GM21526 (cell line): ENCODE results near the gene RERG.
A peak's percentile ranks its signal among the peaks of the same experiment; 100 is the strongest.
"Not testable (repeated sequence)": the region's sequence is repeated elsewhere in the genome, so short reads cannot be mapped to it uniquely, and the experiment has no call there.

ENCODE experiments used
- ATAC-seq: cut with Tn5 transposase; IDR thresholded peaks from one replicate; pipeline ENCODE4 v1.9.1; 2021; ENCODE audit warnings: moderate library complexity; ENCODE audit not compliant: unreplicated experiment, low FRiP score

The RERG gene, protein sequence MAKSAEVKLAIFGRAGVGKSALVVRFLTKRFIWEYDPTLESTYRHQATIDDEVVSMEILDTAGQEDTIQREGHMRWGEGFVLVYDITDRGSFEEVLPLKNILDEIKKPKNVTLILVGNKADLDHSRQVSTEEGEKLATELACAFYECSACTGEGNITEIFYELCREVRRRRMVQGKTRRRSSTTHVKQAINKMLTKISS

DNA sequence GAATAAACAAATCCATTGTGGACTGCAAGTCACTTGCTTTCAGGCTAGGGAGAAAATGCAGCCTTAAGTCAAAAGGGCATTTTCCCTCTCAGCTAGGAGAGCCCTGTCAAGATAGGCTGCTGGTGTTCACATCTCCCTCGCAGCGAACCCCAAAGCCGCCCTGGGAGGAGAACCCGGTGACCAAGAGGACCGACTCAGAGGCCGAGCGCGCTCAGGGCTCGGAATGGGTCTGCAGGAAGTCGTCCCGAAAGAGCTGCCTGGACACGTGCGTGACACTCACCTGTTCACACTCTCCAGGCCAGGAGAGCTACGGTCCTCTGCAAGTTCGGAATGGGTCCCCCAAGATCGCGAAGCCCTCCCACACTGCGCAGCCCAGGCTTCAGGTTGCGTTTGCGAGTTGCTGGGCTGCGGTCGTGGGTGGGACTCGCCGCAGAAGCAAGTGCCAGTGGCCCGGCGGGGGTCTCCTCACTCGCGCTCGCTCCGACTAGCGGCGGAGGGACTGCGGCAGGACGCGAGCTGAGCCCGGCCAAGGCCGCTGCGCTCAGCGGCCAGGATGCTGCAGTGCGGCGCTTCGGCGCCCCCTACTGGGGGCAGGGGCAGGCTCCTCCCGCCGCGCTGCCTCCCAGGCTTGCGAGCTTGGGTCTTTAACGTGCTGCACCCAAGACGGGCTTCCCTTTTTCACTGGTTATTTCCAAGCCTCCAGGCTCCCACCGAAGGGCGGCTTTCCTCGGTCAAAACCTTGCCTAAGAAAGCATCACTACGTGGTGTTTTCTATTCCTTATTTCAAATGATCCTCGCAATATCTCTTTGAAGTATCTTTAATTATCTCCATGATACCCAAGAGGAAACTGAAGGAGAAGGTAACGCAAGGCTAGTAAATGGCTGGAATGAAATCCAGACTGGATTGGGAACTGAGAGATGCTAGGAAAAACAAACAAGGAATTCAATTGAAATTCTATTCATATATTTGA lies at the start of gene RERG:
Gene RERG (minus strand): TSS at position 503 of the 971 bp plus-strand sequence. CDS start 3,928 bp downstream, outside the sequence.
- peak; percentile 98 for ATAC-seq

DNA sequence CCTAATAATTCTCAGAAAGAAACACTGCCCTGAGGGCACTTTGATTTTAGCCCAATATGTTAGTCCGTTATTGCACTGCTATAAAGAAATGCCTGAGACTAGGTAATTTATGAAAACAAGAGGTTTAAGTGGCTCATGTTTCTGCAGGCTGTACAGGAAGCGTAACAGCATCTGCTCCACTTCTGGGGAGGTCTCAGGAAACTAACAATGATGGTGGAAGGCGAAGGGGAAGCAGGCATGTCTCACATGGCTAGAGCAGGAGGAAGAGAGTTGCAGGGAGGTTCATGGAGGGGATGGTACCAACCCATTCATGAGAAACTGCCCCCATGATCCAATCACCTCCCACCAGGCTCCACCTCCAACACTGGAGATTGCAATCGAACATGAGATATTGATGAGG lies 49.4 kb upstream of the RERG start:
- no peak for ATAC-seq

DNA sequence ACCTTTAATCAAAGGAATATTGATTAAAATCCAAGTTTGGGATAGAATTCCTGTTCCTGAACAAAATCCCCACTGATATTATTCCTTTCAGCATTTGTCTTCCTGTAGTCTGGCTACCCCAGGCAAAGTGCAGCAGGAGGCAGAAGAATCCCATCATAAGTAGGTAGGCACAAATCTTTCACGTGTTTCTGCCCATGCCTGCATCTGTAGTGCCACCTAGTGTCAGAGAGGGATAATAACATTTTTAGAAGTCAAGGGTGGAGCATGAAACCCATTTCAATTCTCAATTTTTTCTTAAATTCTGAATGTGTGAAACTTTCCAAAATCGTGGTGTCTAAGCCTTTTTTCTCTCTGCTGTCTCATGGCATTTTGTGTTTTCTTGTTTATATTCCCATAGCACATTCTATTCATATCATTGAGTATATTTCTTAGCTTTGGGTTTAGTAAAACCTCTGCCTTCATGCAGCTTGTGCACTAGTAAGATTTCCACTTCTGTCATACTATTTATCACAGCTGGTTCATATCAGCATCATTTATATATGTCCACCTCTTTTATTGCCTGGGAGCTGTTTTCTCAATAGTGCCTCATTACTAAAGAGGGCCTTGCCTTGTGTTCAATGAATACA lies 47.8 kb upstream of the RERG start:
- ATAC-seq = peak; percentile 82

DNA sequence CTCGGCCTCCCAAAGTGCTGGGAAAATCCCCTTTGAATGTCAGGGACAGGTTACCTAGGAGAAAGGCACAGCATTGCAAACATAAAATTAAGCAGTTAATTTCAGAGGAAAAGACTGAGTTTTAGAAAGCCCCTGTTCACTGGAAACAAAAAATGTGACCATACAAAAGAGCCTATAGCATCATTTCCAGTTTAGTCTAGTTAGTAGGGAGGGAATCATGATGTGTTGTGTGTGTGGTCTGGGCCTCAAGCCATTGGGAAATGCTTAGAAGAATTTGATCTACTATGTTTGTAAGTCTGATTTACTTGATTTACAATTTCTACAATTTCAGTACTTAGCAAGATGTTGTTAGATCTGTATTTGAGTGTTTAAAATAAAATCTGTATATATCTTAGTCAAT lies 47.1 kb upstream of the RERG start:
- no peak for ATAC-seq

DNA sequence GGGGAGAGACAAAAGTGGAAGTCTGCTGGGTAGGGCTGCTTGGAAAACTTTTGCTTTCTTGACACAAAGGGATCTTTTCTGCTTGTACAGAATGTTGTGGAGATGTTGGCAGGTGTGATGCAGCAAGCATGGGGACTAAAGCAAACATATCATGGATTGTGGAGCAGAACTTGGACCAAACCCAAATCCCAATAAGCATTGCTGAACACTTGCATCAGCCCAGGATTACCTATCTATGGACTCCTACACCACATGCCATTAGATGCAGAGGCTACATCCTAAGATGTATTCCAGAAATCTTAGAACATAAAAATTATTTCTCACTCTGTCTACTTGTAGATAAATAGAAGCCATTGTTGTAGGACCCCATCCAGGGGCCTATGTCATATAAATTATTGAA lies 44.7 kb upstream of the RERG start:
- no peak for ATAC-seq

DNA sequence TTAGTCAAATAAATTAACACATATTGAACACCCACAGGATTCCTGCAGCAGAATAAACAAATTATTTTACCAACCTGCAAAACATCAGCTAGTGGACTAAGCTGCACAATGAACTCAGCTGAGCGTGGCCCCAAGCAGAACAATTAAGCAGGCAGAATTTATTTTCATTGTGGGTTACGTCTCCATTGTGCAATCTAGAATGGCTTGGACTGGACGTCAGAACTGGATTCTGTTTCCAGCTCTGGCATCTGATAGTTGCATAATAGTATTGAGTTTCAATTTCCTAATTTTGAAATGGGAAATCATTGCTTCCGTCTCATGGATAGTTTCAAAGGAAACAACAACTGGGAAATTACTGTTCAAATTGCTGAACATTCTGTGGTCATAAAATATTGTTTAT lies 35.5 kb upstream of the RERG start:
- no peak for ATAC-seq

DNA sequence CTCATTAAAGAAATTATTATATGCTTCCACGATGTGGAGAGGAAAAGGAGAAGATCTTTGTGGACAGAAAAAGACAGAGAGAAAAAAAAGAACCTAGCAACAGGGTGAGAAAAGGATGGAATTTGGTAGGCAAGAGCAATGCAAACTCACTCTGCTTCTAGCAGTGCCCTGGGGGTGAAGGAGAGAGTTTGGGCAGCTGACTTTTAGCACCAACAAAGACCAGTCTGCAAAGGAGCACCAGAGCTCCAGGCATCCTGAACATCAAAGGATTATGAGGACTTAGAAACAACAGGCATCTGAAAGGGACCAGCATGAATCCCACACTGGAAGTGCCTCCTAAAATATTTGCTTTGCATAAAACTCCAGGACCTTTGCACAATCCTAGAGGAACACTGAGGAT lies 32.8 kb upstream of the RERG start:
- ATAC-seq = no peak

DNA sequence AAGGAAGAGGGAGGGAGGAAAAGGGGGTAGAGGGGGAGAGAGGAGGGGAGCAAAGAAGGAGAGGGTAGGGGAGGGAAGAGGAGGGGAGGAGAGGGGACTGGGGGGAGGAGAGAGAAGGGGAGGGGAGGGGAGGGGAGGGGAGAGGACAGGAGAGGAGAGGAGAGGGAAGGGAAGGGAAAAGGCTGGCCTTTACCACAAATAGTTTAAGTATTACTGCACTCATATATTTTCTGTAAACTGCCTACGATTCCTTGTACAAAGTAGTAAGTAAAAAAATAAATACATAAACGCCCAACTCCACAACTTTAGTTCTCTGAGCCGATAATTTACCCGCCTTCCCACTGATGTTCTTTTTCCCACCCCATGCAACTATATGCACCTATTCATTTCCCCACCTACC lies 23.7 kb upstream of the RERG start:
- no peak for ATAC-seq

DNA sequence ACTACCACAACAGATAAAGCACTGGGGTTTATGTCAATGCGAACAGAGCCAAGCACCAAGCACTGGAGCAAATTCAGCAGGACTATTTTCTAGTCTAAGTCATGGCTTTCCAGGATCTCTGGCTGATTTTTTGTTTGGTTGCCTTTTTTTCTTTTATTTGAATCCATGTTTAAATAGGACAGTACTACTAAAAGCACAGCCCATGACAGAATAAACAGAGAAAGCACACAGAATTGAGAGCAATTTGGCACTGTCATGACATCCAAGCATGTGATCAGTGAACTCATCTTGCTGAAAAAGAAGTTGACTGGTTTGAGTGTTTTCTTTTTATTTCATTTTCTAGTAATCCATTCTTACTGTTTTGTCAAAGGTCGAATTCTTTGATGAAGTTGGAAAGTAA lies 23.1 kb upstream of the RERG start:
- no peak for ATAC-seq

DNA sequence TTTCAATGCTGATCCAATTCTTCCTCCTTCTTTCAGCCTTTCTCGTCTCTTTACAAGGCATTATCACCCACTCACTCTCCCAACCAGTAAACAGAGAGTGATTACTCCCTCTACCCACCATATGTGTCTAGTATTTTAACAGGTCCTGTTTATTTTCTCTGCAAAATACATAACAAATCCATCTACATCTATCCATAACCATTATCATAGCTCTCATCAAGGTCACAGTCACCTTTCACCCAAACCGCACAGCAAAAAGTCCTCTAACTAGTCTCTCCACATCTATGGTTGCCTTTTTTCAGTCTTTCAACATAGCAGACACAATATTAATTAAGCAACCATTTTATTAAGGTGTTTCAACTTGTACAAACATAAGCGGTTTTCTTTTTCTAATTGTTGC lies 21.9 kb upstream of the RERG start:
- ATAC-seq = no peak

DNA sequence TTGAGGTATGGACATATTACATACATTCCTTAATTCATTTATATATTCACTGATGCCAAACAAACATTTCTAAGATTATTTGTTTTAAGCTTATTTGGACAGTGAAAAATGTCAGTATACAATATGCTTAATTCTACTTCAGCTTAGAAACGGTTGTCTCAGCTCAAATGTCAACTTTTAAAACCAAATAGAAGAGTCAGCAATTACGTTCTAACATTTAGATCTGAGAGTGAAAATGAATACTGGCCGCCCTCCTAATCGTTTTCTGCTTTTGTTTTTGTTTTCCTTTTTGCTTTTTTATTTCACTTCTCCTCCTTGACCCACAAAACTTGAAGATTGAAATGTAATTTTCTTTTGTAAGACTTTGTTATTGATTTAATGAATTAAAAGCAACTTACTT lies 19.7 kb upstream of the RERG start:
- no peak for ATAC-seq

DNA sequence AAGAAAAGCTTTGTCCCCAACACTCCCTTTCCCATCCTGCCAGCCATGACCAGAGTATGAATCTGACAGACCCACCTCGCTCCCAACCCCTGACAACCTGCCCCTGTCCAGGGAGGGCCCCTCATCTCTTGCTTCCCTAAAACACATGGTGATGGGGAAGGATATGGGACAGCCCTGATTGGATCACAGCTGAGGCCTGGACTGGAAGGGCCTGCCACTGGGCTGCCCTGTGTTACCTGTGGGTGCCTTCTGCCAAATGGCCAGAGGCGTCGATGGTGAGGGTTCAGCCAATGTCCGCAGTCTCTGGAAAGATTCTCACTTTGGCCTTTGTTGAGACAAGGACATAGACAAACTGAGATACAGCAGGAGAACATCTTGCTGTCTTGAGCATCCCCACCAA lies 13.3 kb upstream of the RERG start:
- ATAC-seq = no peak

DNA sequence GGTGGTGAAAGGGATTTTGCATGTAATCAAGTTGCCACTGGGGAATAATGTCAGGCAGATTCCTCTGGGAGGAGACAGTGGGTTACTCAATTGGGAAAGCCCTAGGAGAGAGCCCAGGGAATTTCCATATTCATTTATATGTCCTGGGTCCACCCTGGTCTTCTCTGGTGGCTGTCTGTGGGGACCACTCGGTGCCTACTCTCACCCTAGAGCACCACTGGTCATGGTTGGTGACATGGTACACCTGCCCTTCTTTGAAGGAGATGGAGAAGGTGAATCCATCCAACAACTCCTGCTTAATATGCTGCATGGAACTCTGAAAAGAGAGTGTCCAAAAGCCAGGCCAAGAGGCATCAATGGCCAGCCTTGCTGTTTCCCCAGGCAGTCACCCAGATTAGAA lies 12.8 kb upstream of the RERG start:
- ATAC-seq = no peak

DNA sequence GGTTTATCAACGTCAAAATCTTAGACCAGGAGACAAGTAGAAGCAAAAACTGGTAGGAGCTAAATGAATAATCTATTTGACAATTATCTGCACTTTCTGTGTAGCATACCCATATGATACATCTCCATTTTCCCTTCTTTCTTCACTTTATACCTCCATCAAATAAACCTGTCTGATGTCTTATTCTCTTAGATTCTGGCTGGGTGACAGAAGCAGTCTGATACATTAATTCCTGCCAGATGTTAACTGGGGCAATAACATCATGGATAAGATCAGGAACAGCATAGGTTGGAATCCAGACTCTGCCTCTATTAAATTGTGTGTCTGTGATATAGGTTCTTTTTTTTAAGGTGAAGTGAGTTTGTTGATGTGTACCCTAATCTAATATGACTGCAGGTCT lies 11.7 kb upstream of the RERG start:
- ATAC-seq = no peak

DNA sequence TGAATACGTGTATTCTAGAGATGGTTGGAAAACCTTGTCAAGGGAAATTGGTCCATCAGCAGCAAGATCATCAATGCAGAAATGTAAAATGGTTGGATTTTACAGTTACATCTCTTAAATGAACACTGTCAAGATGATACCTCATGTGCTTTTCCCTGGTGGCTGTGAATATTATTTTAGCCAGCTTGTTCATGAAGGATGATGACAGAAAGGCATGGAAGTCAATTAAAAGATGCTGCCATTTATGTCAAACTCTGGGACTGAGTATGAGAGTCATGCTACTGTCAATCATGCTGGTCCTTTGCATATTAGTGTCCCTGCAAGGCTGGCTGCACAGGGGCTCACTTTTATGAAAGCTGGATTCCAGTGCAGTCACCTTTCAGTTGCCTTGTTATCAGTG lies 10.3 kb upstream of the RERG start:
- ATAC-seq = no peak

DNA sequence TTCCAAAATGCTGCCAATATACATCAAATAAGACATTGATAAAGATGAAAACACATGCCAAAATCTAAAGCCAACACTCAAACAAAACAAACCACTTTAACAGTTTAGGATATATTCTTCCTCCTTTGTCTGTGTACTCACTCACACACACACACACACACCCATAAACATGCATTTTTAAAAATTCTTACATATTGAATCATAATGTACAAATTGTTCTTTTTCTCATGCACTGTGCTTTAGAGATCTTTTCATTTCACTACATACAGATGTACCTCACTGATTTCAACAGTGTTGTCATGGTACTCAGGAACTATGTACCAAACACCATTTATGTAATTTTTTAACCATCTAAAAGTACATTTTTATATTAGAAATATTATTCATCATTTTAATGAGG lies 9.5 kb upstream of the RERG start:
- ATAC-seq = no peak

DNA sequence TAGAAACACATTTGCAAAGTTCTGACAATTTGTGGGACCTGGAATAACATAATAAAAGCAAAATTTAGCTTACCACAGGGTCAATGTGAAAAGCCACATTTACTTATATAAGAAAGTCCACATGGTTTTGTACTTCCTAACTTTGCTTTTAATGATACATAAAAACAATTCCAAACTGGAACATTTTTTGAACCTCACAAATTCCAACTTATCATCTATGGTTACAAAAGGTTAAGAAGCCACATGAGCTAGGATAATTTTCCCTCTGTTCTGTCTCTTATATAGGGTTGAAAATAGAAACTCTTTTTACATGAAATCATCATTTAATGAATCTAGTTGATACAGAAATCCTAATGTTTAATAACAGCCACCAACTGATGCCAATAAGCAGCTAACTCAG lies 8.9 kb upstream of the RERG start:
- no peak for ATAC-seq

DNA sequence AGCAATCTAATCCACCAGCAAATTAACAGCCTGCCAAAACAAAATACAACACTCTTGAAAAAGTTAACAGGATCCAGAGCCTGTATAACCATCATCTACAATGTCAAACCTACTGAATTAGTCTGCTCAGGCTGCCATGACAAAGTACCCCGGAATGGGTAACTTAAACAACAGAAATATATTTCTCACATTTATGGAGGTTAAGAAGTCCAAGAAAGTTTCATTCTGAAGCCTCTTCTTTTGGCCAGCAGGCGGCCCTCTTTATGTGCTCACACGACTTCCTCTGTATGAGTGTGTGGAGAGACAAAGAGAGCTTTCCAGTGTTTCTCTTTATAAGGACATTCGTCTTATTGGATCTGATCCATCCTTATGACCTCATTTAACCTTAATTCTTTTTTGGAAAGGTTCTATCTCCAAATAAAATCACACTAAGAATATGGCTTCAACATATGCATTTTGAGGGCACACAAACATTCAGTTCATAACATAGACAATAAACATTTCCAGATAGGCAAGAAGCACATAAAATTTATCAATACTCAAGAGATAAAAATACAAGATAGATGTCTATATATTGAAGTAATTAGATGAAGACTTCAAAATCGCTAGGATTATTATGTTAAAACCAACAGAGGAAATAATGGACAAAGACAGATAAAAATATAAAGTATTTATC lies 5.9 kb upstream of the RERG start:
- peak; percentile 64 for ATAC-seq

DNA sequence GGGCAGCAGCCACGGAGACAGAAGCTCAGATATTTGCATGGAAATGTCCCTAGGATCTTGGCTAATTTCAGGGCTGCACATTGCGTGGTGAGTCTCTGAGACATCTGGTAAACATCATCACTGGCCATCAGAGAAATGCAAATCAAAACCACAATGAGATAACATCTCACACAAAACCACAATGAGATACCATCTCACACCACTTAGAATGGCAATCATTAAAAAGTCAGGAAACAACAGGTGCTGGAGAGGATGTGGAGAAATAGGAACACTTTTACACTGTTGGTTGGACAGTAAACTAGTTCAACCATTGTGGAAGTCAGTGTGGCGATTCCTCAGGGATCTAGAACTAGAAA lies 4.6 kb upstream of the RERG start:
- not testable (repeated sequence) for ATAC-seq

DNA sequence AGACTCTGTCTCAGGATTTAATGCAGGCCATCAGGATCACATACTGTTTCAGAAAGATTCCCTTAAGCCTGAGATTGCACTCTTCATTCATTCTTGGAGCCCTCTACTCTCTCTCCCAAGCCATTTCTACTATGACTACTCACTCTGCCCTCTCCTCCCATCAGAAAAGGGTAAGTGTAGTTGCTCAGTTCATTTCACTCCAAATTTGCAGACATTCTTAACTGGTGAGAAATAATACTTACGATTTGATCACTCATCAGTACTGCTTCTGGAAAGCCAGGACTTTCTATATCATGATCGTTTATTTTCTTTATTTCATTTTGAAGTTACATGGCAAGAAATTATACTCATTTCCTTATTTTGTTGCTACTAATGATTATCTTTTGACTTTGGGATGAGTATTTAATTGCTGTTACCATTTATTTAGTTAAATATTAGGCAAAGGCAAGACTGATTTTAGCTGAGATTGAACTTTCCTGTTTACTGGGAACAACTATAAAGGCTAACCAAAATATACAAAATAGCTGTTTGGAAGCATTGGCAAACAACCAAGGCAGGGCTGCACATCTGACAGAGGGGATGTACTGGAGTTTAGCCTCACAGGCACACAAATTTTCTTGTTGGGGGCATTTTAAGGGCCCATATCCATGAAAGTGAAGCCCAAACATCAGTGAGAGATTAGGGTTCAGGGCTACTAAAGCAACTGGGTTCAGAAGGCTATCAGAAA lies 4.1 kb upstream of the RERG start:
- no peak for ATAC-seq
